ENCODE measurements around the gene HDGFL3. TPM values are rescaled to one million over a fixed set of nuclear protein-coding genes. Genes with fewer than 3 reads are reported as not detected.

Gene HDGFL3
- total and polyA plus RNA-seq, 2 experiments from 2014 or later: 68.6 to 135 TPM

- TF ChIP-seq ZNF462 (CRISPR knock-in tag; IDR thresholded peaks at IDR 0.05) (no peak), ZNF331 (CRISPR knock-in tag; IDR thresholded peaks at IDR 0.05; ENCODE audit: low read depth) (no peak), CREB1 (CRISPR knock-in tag; IDR thresholded peaks at IDR 0.05; ENCODE audit: low read depth) (no peak), POLR2AphosphoS5 (IDR thresholded peaks at IDR 0.05; ENCODE audit: low read depth) (no peak), JUNB (IDR thresholded peaks at IDR 0.05; ENCODE audit: unreplicated experiment) (no peak), STAT1 (IDR thresholded peaks at IDR 0.05; ENCODE audit: unreplicated experiment) (no peak), EZH2 (IDR thresholded peaks at IDR 0.05; ENCODE audit: low read depth, unreplicated experiment) (no peak), EZH2phosphoT487 (IDR thresholded peaks at IDR 0.05; ENCODE audit: unreplicated experiment) (no peak), REST (IDR thresholded peaks at IDR 0.05; ENCODE audit: unreplicated experiment) (no peak), ZNF114 (CRISPR knock-in tag; IDR thresholded peaks at IDR 0.05) (no peak)
Measured at GRCh38 chr15:83160741-83161140, 46.9 kb downstream of the HDGFL3 start (continued).
